ENCODE measurements around the gene COASY.
"Not testable (repeated sequence)": the region's sequence is repeated elsewhere in the genome, so short reads cannot be mapped to it uniquely, and the experiment has no call there.

Gene COASY

DNA sequence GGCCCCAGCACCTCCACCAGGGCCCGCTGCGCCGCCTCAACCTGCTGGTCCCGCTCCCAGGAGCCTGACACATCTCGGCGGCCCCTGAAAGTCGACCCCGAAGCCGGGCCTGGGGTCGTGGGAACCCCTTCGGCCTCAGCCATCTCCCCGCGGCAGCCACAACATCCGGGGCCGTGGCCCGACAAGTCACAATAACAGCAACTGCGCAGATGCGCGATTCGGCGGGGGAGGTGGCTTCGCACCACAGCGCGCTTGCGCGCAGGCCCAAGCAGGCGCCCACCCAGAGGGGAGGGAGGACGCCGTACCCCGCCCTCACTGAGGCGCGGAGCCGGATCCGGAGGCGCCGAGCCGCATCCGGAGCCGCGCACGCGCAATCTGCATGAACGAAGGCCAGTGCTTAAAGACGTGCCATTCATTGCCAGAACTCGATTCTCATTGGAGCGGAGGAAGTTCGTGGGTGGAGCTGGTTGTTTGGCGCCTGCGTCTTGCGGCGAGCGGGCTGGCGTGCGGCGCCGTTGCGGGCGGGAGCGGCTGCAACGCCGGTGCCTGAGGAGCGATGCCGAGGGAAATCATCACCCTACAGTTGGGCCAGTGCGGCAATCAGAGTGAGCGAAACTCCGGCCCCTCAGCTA is 47.4 kb downstream of the COASY start, which contains the start of the genes RETREG3 and TUBG1:
TSS of gene RETREG3 (minus strand) at position 193 of the 632 bp plus-strand sequence. CDS start at position 143, 50 bp downstream.
TSS of gene TUBG1 (plus strand) at position 502 of the 632 bp plus-strand sequence. CDS start at position 557, 55 bp downstream.
- peak; percentile 96 for DNase-seq (ENCODE audit: insufficient read length)
- peak; percentile 92 for TF ChIP-seq POLR2A (IDR thresholded peaks at IDR 0.05; ENCODE audit: low read depth, low read length)
- TF ChIP-seq TAF1 (IDR thresholded peaks at IDR 0.05; ENCODE audit: borderline replicate concordance, low read depth, low read length), result peak; percentile 42; the same call in 1 of the 2 replicates
- TF ChIP-seq POLR2AphosphoS5 (IDR thresholded peaks at IDR 0.05; ENCODE audit: low read depth, low read length), result peak; percentile 88
- peak; percentile 99 for FAIRE-seq

DNA sequence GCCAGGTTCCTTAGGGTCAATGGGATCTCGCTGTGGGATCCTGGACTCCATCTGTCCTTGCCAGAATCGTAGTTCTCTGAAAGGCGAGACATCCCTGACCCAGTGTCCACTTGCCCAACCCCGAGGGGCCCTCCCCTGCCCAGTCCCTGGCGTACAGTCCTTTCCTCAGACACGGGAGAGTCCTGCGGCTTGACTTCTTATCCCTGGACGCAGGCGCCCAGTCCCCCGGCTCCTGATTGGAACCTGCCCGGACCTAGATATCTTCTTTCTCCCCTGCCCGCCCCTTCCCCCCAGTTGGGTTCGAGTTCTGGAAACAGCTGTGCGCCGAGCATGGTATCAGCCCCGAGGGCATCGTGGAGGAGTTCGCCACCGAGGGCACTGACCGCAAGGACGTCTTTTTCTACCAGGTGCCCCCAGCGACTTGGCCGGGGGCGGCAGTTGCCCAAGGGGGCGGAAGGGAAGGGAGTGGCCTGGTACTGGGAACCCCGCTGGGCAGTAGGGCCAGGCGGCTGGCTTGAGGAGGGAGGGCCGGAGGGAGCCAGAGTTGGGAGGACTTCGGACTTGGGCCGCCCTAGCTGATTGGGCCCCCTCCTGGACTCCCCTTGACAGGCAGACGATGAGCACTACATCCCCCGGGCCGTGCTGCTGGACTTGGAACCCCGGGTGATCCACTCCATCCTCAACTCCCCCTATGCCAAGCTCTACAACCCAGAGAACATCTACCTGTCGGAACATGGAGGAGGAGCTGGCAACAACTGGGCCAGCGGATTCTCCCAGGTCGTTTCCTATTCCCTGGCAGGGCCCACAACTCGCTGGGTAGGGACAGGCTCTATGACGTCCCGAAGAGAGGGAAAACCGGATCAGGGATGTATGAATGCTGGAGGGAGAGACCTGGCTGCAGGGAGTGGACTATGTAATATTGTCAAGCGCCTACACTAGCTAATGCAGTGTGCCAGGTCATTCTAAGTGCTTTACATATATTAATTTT is 48.2 kb downstream of the COASY start:
- not testable (repeated sequence) for DNase-seq (ENCODE audit: insufficient read length)

DNA sequence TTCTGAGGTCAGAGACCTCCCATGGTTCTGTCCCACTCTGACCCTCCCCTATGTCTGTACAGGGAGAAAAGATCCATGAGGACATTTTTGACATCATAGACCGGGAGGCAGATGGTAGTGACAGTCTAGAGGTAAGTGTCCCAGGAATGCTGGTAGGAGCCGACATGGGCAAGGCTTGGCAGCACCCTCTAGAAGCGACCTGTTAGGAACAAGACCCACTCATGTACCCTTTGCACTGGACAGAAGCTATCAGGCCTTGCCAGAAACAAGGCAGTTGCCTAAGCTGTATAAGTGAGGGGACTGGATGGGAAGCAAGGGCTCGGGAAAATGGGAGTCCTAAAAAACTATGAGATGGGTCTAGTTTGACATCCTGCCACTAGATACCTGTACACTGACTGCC is 50.1 kb downstream of the COASY start:
- DNase-seq (ENCODE audit: insufficient read length) (no peak), FAIRE-seq (peak; percentile 30)
- no peak for TF ChIP-seq POLR2AphosphoS5 (IDR thresholded peaks at IDR 0.05; ENCODE audit: low read depth, low read length)

More for the DNA sequence above, 48.2 kb downstream of the COASY start:
- FAIRE-seq, result peak; percentile 81

DNA sequence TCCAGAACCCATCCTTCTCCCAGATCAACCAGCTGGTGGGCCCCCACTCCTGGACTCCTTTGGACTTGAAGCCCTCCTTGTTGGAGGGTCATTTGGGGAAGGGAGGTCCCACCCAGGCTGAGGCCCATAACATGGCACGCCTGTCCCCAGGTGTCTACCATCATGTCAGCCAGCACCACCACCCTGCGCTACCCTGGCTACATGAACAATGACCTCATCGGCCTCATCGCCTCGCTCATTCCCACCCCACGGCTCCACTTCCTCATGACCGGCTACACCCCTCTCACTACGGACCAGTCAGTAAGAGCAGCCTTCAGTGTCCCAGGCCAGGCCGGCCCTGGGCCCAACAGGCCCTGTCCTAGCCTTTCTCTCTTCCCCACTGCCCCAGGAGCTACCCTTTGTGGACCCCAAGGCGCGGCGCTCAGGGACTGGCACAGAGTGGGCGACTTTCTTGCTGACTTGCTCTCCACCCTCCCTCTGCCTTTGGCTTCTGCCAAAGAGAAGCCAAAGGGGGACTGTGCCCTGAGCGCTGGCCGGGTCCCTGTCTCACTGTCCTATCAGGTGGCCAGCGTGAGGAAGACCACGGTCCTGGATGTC is 51.8 kb downstream of the COASY start:
- no peak for TF ChIP-seq TAF1 (IDR thresholded peaks at IDR 0.05; ENCODE audit: borderline replicate concordance, low read depth, low read length)
- TF ChIP-seq POLR2AphosphoS5 (IDR thresholded peaks at IDR 0.05; ENCODE audit: low read depth, low read length), result no peak
- TF ChIP-seq POLR2A (IDR thresholded peaks at IDR 0.05; ENCODE audit: low read depth, low read length), result no peak
- FAIRE-seq (no peak), DNase-seq (ENCODE audit: insufficient read length) (no peak)

Measured in GM12892 (cell line).